ENCODE measurements around the gene MEF2C.
"Not testable (repeated sequence)": the region's sequence is repeated elsewhere in the genome, so short reads cannot be mapped to it uniquely, and the experiment has no call there.

Gene MEF2C

DNA sequence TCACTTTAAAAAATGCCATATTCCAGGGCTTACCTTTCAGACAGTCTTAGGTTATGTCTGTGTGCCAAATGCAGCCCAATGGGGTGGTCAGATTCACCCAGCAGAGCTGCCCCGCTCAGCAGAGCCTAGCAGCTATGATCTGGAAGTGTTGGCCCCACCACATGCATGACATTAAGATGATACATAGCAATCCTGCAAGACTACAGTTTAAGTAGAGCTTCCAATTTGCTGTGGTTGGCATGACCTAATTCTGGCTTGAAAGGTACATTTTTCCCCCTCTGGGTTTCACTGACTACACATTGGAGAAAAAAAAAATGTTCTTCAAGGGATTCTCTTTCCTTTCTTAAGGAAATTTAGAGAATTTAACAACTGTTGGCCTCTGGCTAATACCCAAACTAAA lies 22.5 kb downstream of the MEF2C start:
- DNase-seq, result no peak

- no peak for DNase-seq
These were observed 24.6 kb downstream of the MEF2C start for GRCh38 chr5:88858392-88858791.

- not testable (repeated sequence) for DNase-seq
These were observed 26.6 kb downstream of the MEF2C start for GRCh38 chr5:88856381-88856780.

- DNase-seq, result no peak
These were observed 28.2 kb downstream of the MEF2C start for GRCh38 chr5:88854769-88855168.

DNA sequence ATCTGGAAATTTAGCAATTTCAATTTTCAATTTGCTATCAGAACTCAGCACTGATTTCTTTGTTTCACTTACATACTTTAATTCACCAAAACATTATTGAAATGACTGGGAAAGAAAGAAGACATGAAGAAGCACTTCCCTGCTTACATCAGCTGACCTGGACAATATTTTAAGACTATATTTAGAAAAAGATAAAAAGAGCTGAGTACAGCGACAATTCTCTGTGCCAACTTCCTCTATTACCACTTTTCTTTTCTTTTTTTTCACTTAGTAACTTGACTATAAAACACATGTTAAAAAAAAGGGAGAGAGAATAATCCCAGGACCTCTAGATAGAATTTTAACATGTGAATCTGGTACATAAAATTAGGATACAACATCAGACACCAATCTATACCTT lies 35.6 kb downstream of the MEF2C start:
- no peak for DNase-seq

- DNase-seq, result no peak
These were observed 36.5 kb downstream of the MEF2C start for GRCh38 chr5:88846434-88846833.

DNA sequence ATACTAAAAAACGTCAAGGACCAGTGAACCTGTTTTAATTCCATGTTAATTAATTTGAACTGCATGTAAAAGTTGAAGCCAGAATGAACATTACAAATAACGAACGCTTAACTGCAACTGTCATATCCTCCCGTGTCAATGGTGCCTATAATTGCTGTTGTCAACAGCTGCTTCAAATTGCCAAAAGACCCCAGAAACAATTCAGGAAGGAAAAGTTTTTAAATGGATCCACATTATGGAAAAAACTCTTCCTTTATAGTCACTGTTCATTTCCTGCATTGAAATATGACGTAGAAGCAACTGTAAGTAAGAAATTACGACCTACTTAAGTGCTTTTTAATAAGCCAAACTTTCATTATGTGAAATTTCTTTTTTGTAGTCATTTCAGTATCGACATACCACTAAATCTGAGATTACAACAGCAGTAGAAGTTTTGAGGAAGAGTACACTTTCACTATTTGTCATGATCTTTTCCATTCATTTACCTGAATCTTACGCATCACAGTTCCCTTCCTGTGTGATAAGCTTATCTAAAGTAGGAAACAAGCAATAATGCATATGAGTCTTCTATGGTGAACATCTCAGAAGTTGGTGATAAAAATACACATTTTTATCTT lies 37.8 kb downstream of the MEF2C start:
- no peak for DNase-seq

GRCh38 chr5:88842784-88843183 lies 40.2 kb downstream of the MEF2C start:
- no peak for DNase-seq

GRCh38 chr5:88841212-88841611 lies 41.8 kb downstream of the MEF2C start:
- DNase-seq, result no peak

GRCh38 chr5:88840495-88840894 lies 42.5 kb downstream of the MEF2C start:
- DNase-seq, result no peak

DNA sequence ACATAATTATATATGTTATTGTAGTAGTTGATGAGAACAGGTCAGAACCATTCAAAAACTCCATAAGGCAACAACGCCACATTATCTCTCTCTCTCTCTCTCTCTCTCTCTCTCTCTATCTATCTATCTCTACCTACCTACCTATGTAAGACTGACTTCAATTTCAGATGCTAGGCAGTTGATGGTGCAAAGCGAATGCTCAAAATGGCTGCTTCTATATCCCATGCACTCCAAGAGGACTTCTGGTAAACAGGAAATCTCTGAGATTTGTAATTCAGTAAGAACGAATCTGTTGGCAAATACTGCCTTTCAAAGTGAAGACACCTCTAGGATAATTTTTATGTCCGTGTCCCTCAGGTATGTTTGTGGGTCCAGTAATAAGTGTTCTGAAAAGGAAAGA lies 43.7 kb downstream of the MEF2C start:
- DNase-seq, result no peak

GRCh38 chr5:88838500-88838899 lies 44.5 kb downstream of the MEF2C start:
- DNase-seq, result no peak

DNA sequence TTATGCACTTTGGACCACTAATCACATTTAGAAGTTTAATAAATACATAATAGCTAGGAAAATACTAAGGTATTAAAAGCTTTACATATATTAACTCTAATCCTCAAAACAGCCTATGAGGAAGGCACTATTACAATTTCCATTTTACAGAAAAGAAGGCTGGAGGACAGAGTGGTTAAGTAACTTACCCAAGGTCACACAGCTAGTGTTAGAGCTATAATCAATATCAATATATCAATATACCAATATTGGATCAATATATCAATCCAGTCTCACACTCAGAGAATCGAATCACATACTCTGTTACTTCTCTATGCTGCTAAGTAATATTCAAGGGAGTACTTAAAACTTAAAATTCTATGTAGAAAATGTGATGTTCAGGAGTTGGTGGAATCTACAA lies 45.2 kb downstream of the MEF2C start:
- no peak for DNase-seq

DNA sequence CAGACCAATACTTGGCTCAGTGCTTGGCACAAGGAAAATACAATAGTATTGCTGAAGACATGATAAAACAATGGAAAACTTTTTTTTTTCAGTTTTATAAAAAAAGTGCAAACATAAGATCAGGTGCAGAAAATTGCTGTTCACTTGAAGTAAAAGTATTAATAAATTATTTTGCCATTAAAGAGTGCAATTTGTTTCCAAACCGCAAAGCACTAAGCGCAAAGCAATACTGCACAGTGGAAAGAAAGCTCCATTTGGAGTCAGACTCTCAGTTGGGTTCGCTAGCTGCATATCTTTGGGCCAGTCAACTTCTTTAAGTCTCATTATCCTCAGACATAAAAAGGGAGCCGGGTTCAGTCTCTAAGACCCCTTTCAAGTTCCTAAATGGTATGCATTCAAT lies 45.8 kb downstream of the MEF2C start:
- DNase-seq, result no peak

DNA sequence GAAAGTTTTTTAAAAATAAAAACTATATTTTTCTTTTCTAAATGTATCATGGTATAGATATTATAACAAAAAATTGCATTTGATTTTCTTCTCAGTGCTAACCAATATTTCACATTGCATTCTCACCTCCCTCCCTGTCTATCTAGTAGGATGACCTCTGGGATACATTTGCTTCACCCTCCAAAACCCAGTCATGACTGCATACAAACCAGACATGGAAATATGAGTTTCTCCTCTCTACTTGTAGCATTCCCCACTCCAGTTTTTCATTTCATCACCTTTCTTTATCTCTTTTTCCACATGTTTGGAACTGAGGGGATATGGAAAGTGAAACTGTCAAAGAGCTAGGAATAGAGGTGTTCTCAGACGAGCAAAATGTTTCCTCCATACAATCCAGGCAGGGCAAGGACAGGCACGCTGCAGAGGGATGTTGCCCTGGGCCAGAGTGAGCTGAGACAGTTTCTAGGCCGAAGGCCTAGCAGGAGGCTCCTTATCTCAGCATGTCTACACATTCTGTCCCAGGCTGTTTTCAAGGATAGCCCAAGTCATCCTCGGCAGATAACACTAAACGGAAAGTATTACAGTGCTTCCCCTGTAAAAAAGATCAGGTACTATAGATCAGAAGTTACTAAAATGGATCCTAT lies 46.7 kb downstream of the MEF2C start:
- no peak for DNase-seq

DNA sequence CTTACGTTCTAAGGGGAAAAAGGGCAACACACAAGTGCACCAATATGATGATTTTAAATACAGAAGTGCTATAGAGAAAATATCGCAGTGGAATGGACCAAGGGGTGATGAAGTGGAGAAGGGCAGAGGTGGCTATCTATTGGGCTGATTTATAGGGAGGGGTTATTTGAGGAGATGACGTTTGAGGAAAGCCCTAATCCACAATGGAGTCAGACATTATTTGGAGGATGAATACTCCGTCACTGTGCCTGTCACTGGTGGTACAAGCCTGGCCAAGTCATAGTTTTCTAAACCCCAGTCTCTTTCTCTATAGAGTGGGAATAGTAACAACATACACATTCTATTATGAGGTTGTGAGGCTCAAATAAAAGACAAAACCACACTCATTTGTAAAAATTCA lies 48.5 kb downstream of the MEF2C start:
- no peak for DNase-seq

DNA sequence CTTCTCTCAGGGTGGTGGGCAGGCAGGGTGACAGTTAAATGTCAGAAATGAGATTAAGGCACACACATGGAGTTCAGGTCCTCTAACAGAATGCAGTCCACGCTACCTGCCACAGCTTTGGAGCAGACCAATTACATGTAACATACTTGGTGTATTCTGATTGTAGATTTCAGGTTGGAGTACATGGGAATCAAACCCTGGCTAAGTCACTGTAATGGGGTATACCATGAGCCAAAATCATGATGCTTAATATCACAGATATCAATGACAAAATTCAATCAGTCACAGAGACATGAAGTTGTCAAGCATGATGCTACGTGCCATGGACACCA lies 48.9 kb downstream of the MEF2C start:
- DNase-seq, result no peak

GRCh38 chr5:88833371-88834130 lies 49.4 kb downstream of the MEF2C start:
- DNase-seq, result no peak

- no peak for DNase-seq
These were observed 51.2 kb downstream of the MEF2C start for GRCh38 chr5:88831816-88832215.

GRCh38 chr5:88830567-88830966 lies 52.4 kb downstream of the MEF2C start:
- no peak for DNase-seq

- no peak for DNase-seq
These were observed 53.2 kb downstream of the MEF2C start for GRCh38 chr5:88829775-88830174.

DNA sequence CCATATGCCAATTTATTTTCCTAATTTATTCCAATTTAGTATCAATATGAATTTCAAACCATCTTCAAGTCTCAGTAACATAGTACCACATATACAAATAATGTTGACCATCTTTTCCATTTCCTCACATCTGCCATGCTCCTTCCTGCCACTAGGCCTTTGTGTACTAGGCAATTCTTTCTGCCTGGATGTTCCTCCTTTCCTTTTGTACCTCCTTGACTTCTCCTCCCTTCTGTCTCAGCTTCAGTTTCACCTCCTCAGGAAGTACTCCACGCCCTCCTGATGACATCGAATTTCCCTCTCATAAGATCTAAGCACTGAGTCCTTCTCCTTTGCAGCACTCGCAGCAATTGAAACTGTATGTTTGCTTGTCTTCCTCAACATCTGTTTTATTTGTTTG lies 53.9 kb downstream of the MEF2C start:
- no peak for DNase-seq

GRCh38 chr5:88827997-88828396 lies 55.0 kb downstream of the MEF2C start:
- DNase-seq, result no peak
